Pancreas (tissue), 10 donors: ENCODE data around the gene TNS2. TPM values are rescaled to one million over a fixed set of nuclear protein-coding genes. Genes with fewer than 3 reads are reported as not detected.
"Not testable (repeated sequence)": the region's sequence is repeated elsewhere in the genome, so short reads cannot be mapped to it uniquely, and the experiment has no call there.

Experiments used
- ATAC-seq, 4 donors: fragments of 200-7000 bp; cut with Tn5 transposase; one replicate each; pipeline versions ENCODE4 v1.8.0 to v1.9.1; 2020; ENCODE audit warnings: mild to moderate bottlenecking in 4 of 4, moderate library complexity in 4 of 4
- DNase-seq, 6 donors: peaks; one replicate each; pipeline ENCODE4 v3.0.0-alpha.2; 2020
- FAIRE-seq: peaks from 2 replicates; lab custom pipeline; 2012; peaks lifted over from hg19 to GRCh38; lab: Jason Lieb, UNC
- H3K27ac ChIP-seq, 4 donors: fragments of 200-600 bp; sonication (generic); 1 replicate in 3 of 4; 2 replicates in 1 of 4; pipeline versions ENCODE4 v1.5.0 to v1.8.0; 2020
- H3K27me3 ChIP-seq, 4 donors: fragments of 200-600 bp; one replicate each; pipeline ENCODE4 v1.8.0; 2021
- H3K36me3 ChIP-seq, 3 donors: fragments of 200-600 bp; sonication (generic) in 1 of 3; one replicate each; pipeline versions ENCODE4 v1.5.0 to v1.8.0; 2020 to 2021
- H3K4me1 ChIP-seq, 3 donors: fragments of 200-600 bp; one replicate each; pipeline ENCODE4 v1.8.0; 2021
- H3K4me3 ChIP-seq, 4 donors: fragments of 200-600 bp; sonication (generic) in 2 of 4; one replicate each; pipeline versions ENCODE4 v1.5.0 to v1.8.0; 2020 to 2021
- H3K9me3 ChIP-seq, 4 donors: fragments of 200-600 bp; one replicate each; pipeline ENCODE4 v1.8.0; 2021
- WGBS, 2 donors: extraction: QIAGEN DNeasy Blood & Tissue Kit; methylation state at CpG; one replicate each; pipeline ENCODE4 v1.1.7; 2013; 5-methylcytosine and 5-hydroxymethylcytosine counted together
- intact Hi-C, 3 donors: fragments of 100-400 bp; cut with DNase I; formaldehyde crosslinking; loops; one replicate each; pipeline versions ENCODE4 v1.11.1 to v1.14.2; 2022
- polyA plus RNA-seq, 2 donors: library from polyadenylated mRNA; stranded (reverse); fragments of 200-250 nt; gene quantifications; one replicate each; pipeline ENCODE4 v1.2.3, GENCODE V29; 2013
- total RNA-seq, 6 donors: library from RNA; stranded (reverse); fragmentation: NEBNext Ultra II Directional in 4 of 6; extraction: Animal tissue kit (Norgen Biotek cat#: 25700) in 4 of 6; gene quantifications; one replicate each; pipeline versions ENCODE4 v1.2.1 to v1.2.4, GENCODE V29; 2021 to 2023
- TF ChIP-seq, protein P1 (sequence below), 4 donors: fragments of 200-600 bp; sonication (generic) in 3 of 4; IDR thresholded peaks; one replicate each; pipeline versions ENCODE4 v1.5.0 to v1.8.0; 2021; ENCODE audit warnings: antibody characterized with exemption in 4 of 4
- donor health status: healthy with polysubstance abuse.
- donor health status: DM: no; HTN: no; CAD: no; lungs with moderate emphysema.
- donor health status: DM: no; HTN: no; CAD: no.
- donor health status: control.
- donor health status: control.
- donor health status: Bipolar disorder and iron deficiency.
- donor health status: DM: yes; HTN: yes; CAD: no.
- donor health status: DM: no; HTN: no; CAD: no.
- donor health status: DM: no; HTN: no; CAD: no.
- donor health status: DM: yes; HTN: yes; CAD: no.

Gene TNS2
- total and polyA plus RNA-seq, 8 donors, result 22.7 to 183 (median 37.2) TPM

DNA sequence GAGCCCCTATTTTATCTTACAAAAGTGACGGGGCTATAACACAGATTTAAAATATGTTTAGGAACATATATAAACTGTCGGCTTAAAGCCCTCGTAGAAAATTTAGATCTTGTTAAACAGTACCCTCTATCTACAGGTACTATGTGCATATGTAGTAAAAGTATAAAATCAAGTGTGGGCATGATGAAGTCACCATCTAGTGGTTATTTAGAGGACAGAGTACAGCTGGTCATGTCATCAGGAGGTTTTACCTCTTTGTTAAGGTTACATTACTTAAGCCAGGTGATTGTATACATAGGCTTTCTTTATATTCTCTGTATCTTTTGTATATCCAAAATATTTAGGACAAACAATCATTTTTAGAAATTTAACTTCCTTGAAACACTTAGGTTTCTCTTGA lies 18.2 kb upstream of the TNS2 start:
- ATAC-seq (peak in 1 of 4 donors; percentile 7), FAIRE-seq (no peak), DNase-seq (no peak)
- Histone ChIP-seq H3K4me3 (no peak overlapping the region), H3K27me3 (no peaks in the 10 kb centered on the region), H3K9me3 (no peaks in the 10 kb centered on the region), H3K27ac (no peak overlapping the region), H3K36me3 (peaks cover 7 to 74% (median 54%) of the 10 kb centered on the region in 3 donors), H3K4me1 (no peaks in the 10 kb centered on the region)
- 87 to 96% methylated on average over 3 of the region's 3 CpGs for WGBS, 2 donors
- intact Hi-C loops, result no loop called here
- TF ChIP-seq, protein P1, sequence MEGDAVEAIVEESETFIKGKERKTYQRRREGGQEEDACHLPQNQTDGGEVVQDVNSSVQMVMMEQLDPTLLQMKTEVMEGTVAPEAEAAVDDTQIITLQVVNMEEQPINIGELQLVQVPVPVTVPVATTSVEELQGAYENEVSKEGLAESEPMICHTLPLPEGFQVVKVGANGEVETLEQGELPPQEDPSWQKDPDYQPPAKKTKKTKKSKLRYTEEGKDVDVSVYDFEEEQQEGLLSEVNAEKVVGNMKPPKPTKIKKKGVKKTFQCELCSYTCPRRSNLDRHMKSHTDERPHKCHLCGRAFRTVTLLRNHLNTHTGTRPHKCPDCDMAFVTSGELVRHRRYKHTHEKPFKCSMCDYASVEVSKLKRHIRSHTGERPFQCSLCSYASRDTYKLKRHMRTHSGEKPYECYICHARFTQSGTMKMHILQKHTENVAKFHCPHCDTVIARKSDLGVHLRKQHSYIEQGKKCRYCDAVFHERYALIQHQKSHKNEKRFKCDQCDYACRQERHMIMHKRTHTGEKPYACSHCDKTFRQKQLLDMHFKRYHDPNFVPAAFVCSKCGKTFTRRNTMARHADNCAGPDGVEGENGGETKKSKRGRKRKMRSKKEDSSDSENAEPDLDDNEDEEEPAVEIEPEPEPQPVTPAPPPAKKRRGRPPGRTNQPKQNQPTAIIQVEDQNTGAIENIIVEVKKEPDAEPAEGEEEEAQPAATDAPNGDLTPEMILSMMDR (IDR thresholded peaks at IDR 0.05), result no peak

DNA sequence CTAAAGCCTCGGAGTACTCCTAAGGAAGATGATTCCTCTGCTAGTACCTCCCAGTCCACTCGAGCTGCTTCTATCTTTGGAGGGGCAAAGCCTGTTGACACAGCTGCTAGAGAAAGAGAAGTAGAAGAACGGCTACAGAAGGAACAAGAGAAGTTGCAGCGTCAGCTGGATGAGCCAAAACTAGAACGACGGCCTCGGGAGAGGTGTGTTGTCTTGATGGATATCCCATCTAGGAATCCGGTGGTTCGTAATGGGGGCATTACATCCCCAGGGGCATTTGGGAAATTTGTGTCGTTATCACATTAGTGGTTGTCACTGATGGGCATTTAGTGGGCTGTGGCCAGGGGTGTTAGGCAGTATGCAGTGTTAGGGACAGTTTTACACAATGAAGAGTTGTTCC lies 16.0 kb upstream of the TNS2 start:
- H3K27ac ChIP-seq, intact Hi-C loops, DNase-seq, H3K27me3 ChIP-seq, FAIRE-seq, ATAC-seq, H3K4me1 ChIP-seq, H3K4me3 ChIP-seq, H3K9me3 ChIP-seq: not testable (repeated sequence)
- H3K36me3 ChIP-seq, result peaks cover 7 to 81% (median 63%) of the 10 kb centered on the region in 3 donors
- 68 to 83% methylated on average over 10 of the region's 10 CpGs for WGBS, 2 donors

DNA sequence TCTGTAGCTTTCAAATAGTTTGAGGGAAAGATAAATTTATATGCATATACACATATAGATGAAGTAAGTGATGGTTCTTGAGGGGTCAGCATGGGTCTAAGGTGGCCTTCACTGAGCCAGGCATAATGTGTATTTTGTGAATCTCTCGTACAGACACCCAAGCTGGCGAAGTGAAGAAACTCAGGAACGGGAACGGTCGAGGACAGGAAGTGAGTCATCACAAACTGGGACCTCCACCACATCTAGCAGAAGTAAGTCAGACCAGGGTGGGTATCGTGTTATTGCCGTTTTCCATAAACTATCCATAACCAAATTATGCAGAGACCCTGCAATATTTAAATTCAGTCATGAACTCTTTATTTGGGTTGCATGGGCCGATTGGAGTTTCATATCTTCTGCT lies 15.4 kb upstream of the TNS2 start:
- ATAC-seq (no peak), FAIRE-seq (no peak), DNase-seq (no peak)
- TF ChIP-seq, protein P1 (IDR thresholded peaks at IDR 0.05), result no peak
- no peaks in the 10 kb centered on the region for H3K9me3 ChIP-seq
- intact Hi-C loops, result no loop called here
- 84 to 90% methylated on average over 8 of the region's 8 CpGs for WGBS, 2 donors
- no peak overlapping the region for H3K27ac ChIP-seq
- H3K4me1 ChIP-seq, result no peaks in the 10 kb centered on the region
- no peak overlapping the region for H3K4me3 ChIP-seq
- H3K27me3 ChIP-seq, result no peaks in the 10 kb centered on the region
- peaks cover 7 to 81% (median 60%) of the 10 kb centered on the region in 3 donors for H3K36me3 ChIP-seq

DNA sequence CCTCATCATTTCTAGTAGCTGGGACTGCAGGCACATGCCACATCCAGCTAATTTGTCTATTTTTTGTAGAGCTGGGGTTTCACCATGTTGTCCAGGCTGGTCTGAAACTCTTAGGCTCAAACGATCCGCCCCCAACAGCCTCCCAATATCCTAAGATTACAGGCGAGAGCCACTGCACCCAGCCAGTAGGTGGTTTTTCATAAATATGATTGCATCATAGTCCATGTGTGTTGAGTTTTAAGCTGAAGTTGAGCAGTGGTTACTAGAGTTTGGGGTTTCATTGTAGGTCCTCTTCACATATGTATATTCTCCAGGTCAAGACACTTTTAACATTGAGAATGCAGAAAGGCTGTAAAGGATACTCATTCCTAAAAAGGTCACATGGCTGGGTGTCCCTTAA lies 13.1 kb upstream of the TNS2 start:
- Histone ChIP-seq H3K4me1 (no peaks in the 10 kb centered on the region), H3K9me3 (no peaks in the 10 kb centered on the region), H3K27ac (no peak overlapping the region), H3K27me3 (no peaks in the 10 kb centered on the region), H3K4me3 (no peak overlapping the region), H3K36me3 (peaks cover 3 to 77% (median 52%) of the 10 kb centered on the region in 3 donors)
- intact Hi-C loops, result no loop called here
- TF ChIP-seq, protein P1 (IDR thresholded peaks at IDR 0.05), result no peak
- FAIRE-seq, result no peak
- whole genome bisulfite sequencing, 2 donors, result 85 to 90% methylated on average over 3 of the region's 3 CpGs
- ATAC-seq, result no peak
- DNase-seq, result no peak

DNA sequence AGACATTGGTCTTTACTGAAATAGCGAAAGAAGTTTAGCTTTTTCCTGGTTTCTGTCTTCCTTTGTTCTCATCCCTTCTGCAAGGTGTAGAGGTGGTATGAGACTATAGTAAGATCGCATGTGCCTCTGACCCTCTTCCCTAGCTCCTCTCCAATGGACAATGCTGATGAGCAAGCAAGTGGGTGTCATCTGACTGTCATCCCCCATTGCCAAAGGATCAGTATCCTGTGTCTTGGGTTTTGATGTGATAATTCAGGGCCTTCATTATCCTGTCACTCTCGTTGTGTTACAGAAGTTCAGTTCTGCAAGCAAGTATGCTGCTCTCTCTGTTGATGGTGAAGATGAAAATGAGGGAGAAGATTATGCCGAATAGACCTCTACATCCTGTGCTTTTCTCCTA lies 10.0 kb upstream of the TNS2 start:
- peaks cover 0 to 6% (median 0%) of the 10 kb centered on the region in 3 donors for H3K4me1 ChIP-seq
- TF ChIP-seq, protein P1 (IDR thresholded peaks at IDR 0.05), result no peak

More for the DNA sequence above, 10.0 kb upstream of the TNS2 start:
- H3K9me3 ChIP-seq, result no peaks in the 10 kb centered on the region
- no peak overlapping the region for H3K4me3 ChIP-seq
- DNase-seq, result peak in 1 of 6 donors; percentile 6
- ATAC-seq, result no peak
- FAIRE-seq, result no peak
- no peak overlapping the region for H3K27ac ChIP-seq
- intact Hi-C loops, result no loop called here
- 78 to 80% methylated on average over 3 to 4 of the region's 4 CpGs for WGBS, 2 donors
- no peaks in the 10 kb centered on the region for H3K27me3 ChIP-seq
- peaks cover 3 to 54% (median 38%) of the 10 kb centered on the region in 3 donors for H3K36me3 ChIP-seq
